Mucosa of rectum (tissue), 2 donors: ENCODE measurements around the gene POLR1F.

Experiments used
- H3K27ac ChIP-seq, 2 donors: one replicate each; pipeline ENCODE4 v1.7.0; 2013; ENCODE audit warnings: inconsistent platforms in 2 of 2, low read depth in 2 of 2, low read length in 2 of 2
- H3K27me3 ChIP-seq, 2 donors: one replicate each; pipeline ENCODE4 v1.7.0; 2013; ENCODE audit warnings: low read length in 2 of 2; ENCODE audit not compliant: control insufficient read depth in 2 of 2, insufficient read depth in 2 of 2
- H3K36me3 ChIP-seq, 2 donors: one replicate each; pipeline ENCODE4 v1.7.0; 2013; ENCODE audit warnings: low read length in 2 of 2; ENCODE audit not compliant: control insufficient read depth in 2 of 2, insufficient read depth in 2 of 2
- H3K4me1 ChIP-seq, 2 donors: one replicate each; pipeline ENCODE4 v1.7.0; 2013; ENCODE audit warnings: low read length in 2 of 2, mild to moderate bottlenecking in 1 of 2; ENCODE audit not compliant: control insufficient read depth in 2 of 2, insufficient read depth in 2 of 2
- H3K4me3 ChIP-seq, 2 donors: one replicate each; pipeline ENCODE4 v1.7.0; 2013; ENCODE audit warnings: low read length in 2 of 2
- H3K9ac ChIP-seq, 2 donors: one replicate each; pipeline ENCODE4 v1.7.0; 2013; ENCODE audit warnings: low read length in 2 of 2, low read depth in 1 of 2, mild to moderate bottlenecking in 1 of 2
- H3K9me3 ChIP-seq, 2 donors: one replicate each; pipeline ENCODE4 v1.7.0; 2013; ENCODE audit warnings: low read length in 2 of 2; ENCODE audit not compliant: control insufficient read depth in 2 of 2
- donor health status: healthy.
- donor health status: Normal muscosa, but diverticular disease.

POLR1F gene

GRCh38 chr7:19681596-19681995 is 27.2 kb downstream of the POLR1F start:
- Histone ChIP-seq H3K4me1 (no peaks in the 10 kb centered on the region), H3K9me3 (no peaks in the 10 kb centered on the region), H3K27ac (no peak overlapping the region), H3K36me3 (no peaks in the 10 kb centered on the region), H3K9ac (no peak overlapping the region), H3K4me3 (no peak overlapping the region), H3K27me3 (no peaks in the 10 kb centered on the region)

GRCh38 chr7:19677180-19677579 is 31.7 kb downstream of the POLR1F start:
- Histone ChIP-seq H3K36me3 (no peaks in the 10 kb centered on the region), H3K9me3 (no peaks in the 10 kb centered on the region), H3K27me3 (no peaks in the 10 kb centered on the region), H3K9ac (no peak overlapping the region), H3K4me3 (no peak overlapping the region), H3K27ac (no peak overlapping the region), H3K4me1 (no peaks in the 10 kb centered on the region)

- no peaks in the 10 kb centered on the region for H3K36me3 ChIP-seq
- no peak overlapping the region for H3K9ac ChIP-seq
- H3K27me3 ChIP-seq, result no peaks in the 10 kb centered on the region
- no peak overlapping the region for H3K4me3 ChIP-seq
- no peak overlapping the region for H3K27ac ChIP-seq
- H3K9me3 ChIP-seq, result no peaks in the 10 kb centered on the region
- H3K4me1 ChIP-seq, result no peaks in the 10 kb centered on the region
These were observed 33.0 kb downstream of the POLR1F start for GRCh38 chr7:19675816-19676215.

GRCh38 chr7:19674266-19674960 is 34.4 kb downstream of the POLR1F start:
- no peaks in the 10 kb centered on the region for H3K27me3 ChIP-seq
- H3K4me3 ChIP-seq, result no peak overlapping the region
- H3K9ac ChIP-seq, result no peak overlapping the region
- no peak overlapping the region for H3K27ac ChIP-seq
- H3K9me3 ChIP-seq, result no peaks in the 10 kb centered on the region
- H3K4me1 ChIP-seq, result no peaks in the 10 kb centered on the region
- no peaks in the 10 kb centered on the region for H3K36me3 ChIP-seq

GRCh38 chr7:19670806-19671205 is 38.0 kb downstream of the POLR1F start:
- H3K9ac ChIP-seq, result no peak overlapping the region
- H3K36me3 ChIP-seq, result no peaks in the 10 kb centered on the region
- no peak overlapping the region for H3K4me3 ChIP-seq
- H3K9me3 ChIP-seq, result no peaks in the 10 kb centered on the region
- H3K27me3 ChIP-seq, result no peaks in the 10 kb centered on the region
- no peak overlapping the region for H3K27ac ChIP-seq
- no peaks in the 10 kb centered on the region for H3K4me1 ChIP-seq

- Histone ChIP-seq H3K9me3 (no peaks in the 10 kb centered on the region), H3K4me3 (no peak overlapping the region), H3K4me1 (no peaks in the 10 kb centered on the region), H3K9ac (no peak overlapping the region), H3K36me3 (no peaks in the 10 kb centered on the region), H3K27me3 (no peaks in the 10 kb centered on the region), H3K27ac (no peak overlapping the region)
These were observed 43.3 kb downstream of the POLR1F start for GRCh38 chr7:19665399-19666008.

- H3K36me3 ChIP-seq, result no peaks in the 10 kb centered on the region
These were observed 44.9 kb downstream of the POLR1F start for GRCh38 chr7:19663816-19664462.

GRCh38 chr7:19648791-19649190 is 60.0 kb downstream of the POLR1F start:
- Histone ChIP-seq H3K27ac (no peak overlapping the region), H3K27me3 (no peaks in the 10 kb centered on the region), H3K9ac (no peak overlapping the region), H3K4me1 (no peaks in the 10 kb centered on the region), H3K4me3 (no peak overlapping the region), H3K36me3 (no peaks in the 10 kb centered on the region), H3K9me3 (peaks cover 0 to 5% of the 10 kb centered on the region in 2 donors)

More at GRCh38 chr7:19663816-19664462, 44.9 kb downstream of the POLR1F start:
- no peak overlapping the region for H3K4me3 ChIP-seq
- no peaks in the 10 kb centered on the region for H3K9me3 ChIP-seq
- H3K27ac ChIP-seq, result no peak overlapping the region
- H3K27me3 ChIP-seq, result no peaks in the 10 kb centered on the region
- no peak overlapping the region for H3K9ac ChIP-seq
- no peaks in the 10 kb centered on the region for H3K4me1 ChIP-seq
